Upper lobe of left lung (tissue), 6 donors: ENCODE results near the gene MAP7D3. TPM values are rescaled to one million over a fixed set of nuclear protein-coding genes. Genes with fewer than 3 reads are reported as not detected.
A peak's percentile ranks its signal among the peaks of the same experiment; 100 is the strongest.

Experiments used
- ATAC-seq, 2 donors: fragments of 200-7000 bp; cut with Tn5 transposase; one replicate each; pipeline ENCODE4 v1.9.1; 2022; ENCODE audit warnings: mild to moderate bottlenecking in 2 of 2, moderate library complexity in 2 of 2; ENCODE audit not compliant: low FRiP score in 2 of 2
- DNase-seq, 2 donors: peaks; one replicate each; pipeline ENCODE4 v3.0.0-alpha.2; 2019 to 2020
- H3K27ac ChIP-seq, 4 donors: fragments of 200-600 bp; sonication (generic); one replicate each; pipeline ENCODE4 v1.5.1; 2016 to 2019
- H3K27me3 ChIP-seq, 4 donors: fragments of 200-600 bp; sonication (generic); one replicate each; pipeline ENCODE4 v1.5.1; 2017 to 2019
- H3K36me3 ChIP-seq, 4 donors: fragments of 200-600 bp; sonication (generic); one replicate each; pipeline ENCODE4 v1.5.1; 2016 to 2019
- H3K4me1 ChIP-seq, 4 donors: fragments of 200-600 bp; sonication (generic); one replicate each; pipeline ENCODE4 v1.5.1; 2018 to 2019
- H3K4me3 ChIP-seq, 4 donors: fragments of 200-600 bp; sonication (generic); one replicate each; pipeline ENCODE4 v1.5.1; 2017 to 2019; ENCODE audit warnings: mild to moderate bottlenecking in 2 of 4, moderate library complexity in 1 of 4
- H3K9me3 ChIP-seq, 4 donors: fragments of 200-600 bp; sonication (generic); one replicate each; pipeline ENCODE4 v1.5.1; 2018 to 2019
- EP300 ChIP-seq, 4 donors: sonication (generic); formaldehyde crosslinking; IDR thresholded peaks; one replicate each; pipeline ENCODE4 v1.5.1; 2017; ENCODE audit warnings: antibody characterized with exemption in 4 of 4, control low read depth in 2 of 4
- POLR2A ChIP-seq, 4 donors: fragments of 450-650 bp; IDR thresholded peaks; one replicate each; pipeline ENCODE4 v1.5.1; 2016 to 2017; ENCODE audit warnings: antibody characterized with exemption in 4 of 4, mild to moderate bottlenecking in 2 of 4
- POLR2AphosphoS5 ChIP-seq, 2 donors: sonication (generic); formaldehyde crosslinking; IDR thresholded peaks; one replicate each; pipeline ENCODE4 v1.5.1; 2017; ENCODE audit warnings: antibody characterized with exemption in 2 of 2
- WGBS, 2 donors: methylation state at CpG; one replicate each; pipeline ENCODE4 v1.1.5; 2017 to 2018; 5-methylcytosine and 5-hydroxymethylcytosine counted together
- total RNA-seq, 6 donors: library from RNA; depleted of rRNA in 4 of 6; stranded (reverse); fragments of >200 nt in 4 of 6; gene quantifications; one replicate each; pipeline versions ENCODE4 v1.1.0 to v1.2.1, GENCODE V29; 2016 to 2021
- TF ChIP-seq, protein P1 (sequence below), 6 experiments: fragments of 450-650 bp in 4 of 6; fragments of 200-600 bp in 2 of 6; sonication (generic) in 2 of 6; IDR thresholded peaks; one replicate each; pipeline ENCODE4 v1.5.1; 2016 to 2019; ENCODE audit warnings: antibody characterized with exemption in 6 of 6
- donor health status: DM: no; HTN: no; CAD: no; lungs with moderate emphysema.
- donor health status: DM: no; HTN: yes; CAD: no; lungs with severe emphysema.

MAP7D3 gene
- total RNA-seq, 6 donors from 2014 or later: 4.8 to 19.9 (median 9.3) TPM

DNA sequence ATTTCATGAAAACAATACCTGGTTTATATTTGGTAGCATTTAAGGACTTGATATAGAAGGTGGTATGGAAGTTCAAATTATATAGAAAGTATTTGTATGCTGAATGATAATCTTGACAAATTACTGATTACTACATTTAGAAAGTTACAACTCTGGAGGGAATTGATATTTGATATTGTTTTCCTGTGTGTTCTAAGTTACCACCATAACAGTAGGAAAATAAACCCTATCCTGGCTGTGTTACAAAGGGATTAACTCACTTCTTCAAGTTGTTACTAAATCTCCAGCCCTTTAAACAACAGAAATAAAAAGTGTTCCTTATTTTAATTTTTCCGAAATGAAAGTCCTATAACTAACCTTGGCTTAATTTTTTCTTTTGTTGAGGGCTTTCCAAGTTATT lies 67.3 kb downstream of the MAP7D3 start:
- Histone ChIP-seq H3K36me3 (no peaks in the 10 kb centered on the region), H3K4me3 (no peak overlapping the region), H3K4me1 (peaks cover 0 to 16% (median 5%) of the 10 kb centered on the region in 4 donors), H3K27ac (no peak overlapping the region), H3K9me3 (no peaks in the 10 kb centered on the region), H3K27me3 (no peaks in the 10 kb centered on the region)
- ATAC-seq (peak in 1 of 2 donors; percentile 43), DNase-seq (no peak)
- 53 to 58% methylated on average over 1 of the region's 1 CpG for WGBS, 2 donors
- no peak for TF ChIP-seq EP300 (IDR thresholded peaks at IDR 0.05)
- TF ChIP-seq POLR2A (IDR thresholded peaks at IDR 0.05): no peak
- no peak for TF ChIP-seq POLR2AphosphoS5 (IDR thresholded peaks at IDR 0.05)
- TF ChIP-seq, protein P1, sequence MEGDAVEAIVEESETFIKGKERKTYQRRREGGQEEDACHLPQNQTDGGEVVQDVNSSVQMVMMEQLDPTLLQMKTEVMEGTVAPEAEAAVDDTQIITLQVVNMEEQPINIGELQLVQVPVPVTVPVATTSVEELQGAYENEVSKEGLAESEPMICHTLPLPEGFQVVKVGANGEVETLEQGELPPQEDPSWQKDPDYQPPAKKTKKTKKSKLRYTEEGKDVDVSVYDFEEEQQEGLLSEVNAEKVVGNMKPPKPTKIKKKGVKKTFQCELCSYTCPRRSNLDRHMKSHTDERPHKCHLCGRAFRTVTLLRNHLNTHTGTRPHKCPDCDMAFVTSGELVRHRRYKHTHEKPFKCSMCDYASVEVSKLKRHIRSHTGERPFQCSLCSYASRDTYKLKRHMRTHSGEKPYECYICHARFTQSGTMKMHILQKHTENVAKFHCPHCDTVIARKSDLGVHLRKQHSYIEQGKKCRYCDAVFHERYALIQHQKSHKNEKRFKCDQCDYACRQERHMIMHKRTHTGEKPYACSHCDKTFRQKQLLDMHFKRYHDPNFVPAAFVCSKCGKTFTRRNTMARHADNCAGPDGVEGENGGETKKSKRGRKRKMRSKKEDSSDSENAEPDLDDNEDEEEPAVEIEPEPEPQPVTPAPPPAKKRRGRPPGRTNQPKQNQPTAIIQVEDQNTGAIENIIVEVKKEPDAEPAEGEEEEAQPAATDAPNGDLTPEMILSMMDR (IDR thresholded peaks at IDR 0.05): no peak

DNA sequence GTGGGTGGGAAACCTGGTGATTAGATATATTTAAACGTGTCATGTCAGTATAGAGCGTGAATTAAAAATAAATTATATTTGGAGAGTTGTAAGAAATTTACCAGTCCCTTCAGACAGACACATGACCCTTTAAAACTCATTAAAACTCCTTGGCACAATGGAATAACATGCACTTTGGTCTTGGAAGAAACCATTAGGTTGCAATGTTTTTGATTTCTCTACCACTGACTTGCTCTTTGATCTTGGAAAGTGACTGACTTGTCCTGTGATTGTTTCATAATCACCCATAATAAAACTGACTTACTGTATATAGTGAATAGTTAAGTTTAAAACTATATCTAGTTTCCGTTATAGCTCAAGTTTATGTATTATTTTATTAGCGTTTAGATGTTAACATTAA lies 68.0 kb downstream of the MAP7D3 start:
- Histone ChIP-seq H3K27me3 (no peaks in the 10 kb centered on the region), H3K27ac (no peak overlapping the region), H3K4me1 (peaks cover 0 to 11% (median 5%) of the 10 kb centered on the region in 4 donors), H3K4me3 (no peak overlapping the region), H3K9me3 (no peaks in the 10 kb centered on the region), H3K36me3 (no peaks in the 10 kb centered on the region)
- ATAC-seq (no peak), DNase-seq (no peak)
- TF ChIP-seq, protein P1 (IDR thresholded peaks at IDR 0.05): no peak
- TF ChIP-seq POLR2A (IDR thresholded peaks at IDR 0.05): no peak
- 69 to 86% methylated on average over 4 of the region's 4 CpGs for WGBS, 2 donors

- TF ChIP-seq EP300 (IDR thresholded peaks at IDR 0.05) (no peak), POLR2AphosphoS5 (IDR thresholded peaks at IDR 0.05) (peak in 1 of 2 donors; percentile 8)
- H3K27me3 ChIP-seq: no peaks in the 10 kb centered on the region
- peaks cover 0 to 11% (median 5%) of the 10 kb centered on the region in 4 donors for H3K4me1 ChIP-seq
- H3K27ac ChIP-seq: peak overlapping the region in 1 of 4 donors; percentile 16
- ATAC-seq (peak in 1 of 2 donors; percentile 35), DNase-seq (no peak)
- no peaks in the 10 kb centered on the region for H3K9me3 ChIP-seq
- no peaks in the 10 kb centered on the region for H3K36me3 ChIP-seq
- WGBS, 2 donors: 51 to 55% methylated on average over 3 of the region's 3 CpGs
- no peak overlapping the region for H3K4me3 ChIP-seq
These were observed 68.8 kb downstream of the MAP7D3 start for GRCh38 chrX:136182414-136182813.

- no peak overlapping the region for H3K27ac ChIP-seq
- H3K4me1 ChIP-seq: peaks cover 0 to 10% (median 0%) of the 10 kb centered on the region in 4 donors
- H3K36me3 ChIP-seq: no peaks in the 10 kb centered on the region
- 70 to 77% methylated on average over 4 of the region's 4 CpGs for WGBS, 2 donors
- H3K9me3 ChIP-seq: no peaks in the 10 kb centered on the region
- H3K27me3 ChIP-seq: no peaks in the 10 kb centered on the region
- ATAC-seq: no peak
- no peak for TF ChIP-seq POLR2A (IDR thresholded peaks at IDR 0.05)
- no peak for TF ChIP-seq POLR2AphosphoS5 (IDR thresholded peaks at IDR 0.05)
- TF ChIP-seq, protein P1 (IDR thresholded peaks at IDR 0.05): no peak
- no peak for TF ChIP-seq EP300 (IDR thresholded peaks at IDR 0.05)
- DNase-seq: no peak
- no peak overlapping the region for H3K4me3 ChIP-seq
These were observed 72.1 kb downstream of the MAP7D3 start for GRCh38 chrX:136179133-136179532.

GRCh38 chrX:136176399-136176825 lies 74.8 kb downstream of the MAP7D3 start:
- no peaks in the 10 kb centered on the region for H3K9me3 ChIP-seq
- peak; percentile 38 to 80 for TF ChIP-seq POLR2AphosphoS5 (IDR thresholded peaks at IDR 0.05)
- TF ChIP-seq, protein P1 (IDR thresholded peaks at IDR 0.05): no peak
- peak in 2 of 4 donors; percentile 32 to 33 for TF ChIP-seq EP300 (IDR thresholded peaks at IDR 0.05)
- ATAC-seq (peak; percentile 80 to 89), DNase-seq (no peak)
- no peaks in the 10 kb centered on the region for H3K36me3 ChIP-seq
- H3K27me3 ChIP-seq: no peaks in the 10 kb centered on the region
- WGBS, 2 donors: 32 to 68% methylated on average over 2 of the region's 2 CpGs
- H3K4me1 ChIP-seq: peaks cover 0 to 11% (median 0%) of the 10 kb centered on the region in 4 donors
- H3K4me3 ChIP-seq: no peak overlapping the region
- peak overlapping the region in 3 of 4 donors; percentile 15 to 60 (median 21) for H3K27ac ChIP-seq
